Fibroblast of skin of scalp (primary cell): ENCODE measurements around the gene ATXN7L3. TPM values are rescaled to one million over a fixed set of nuclear protein-coding genes. Genes with fewer than 3 reads are reported as not detected.
A peak's percentile ranks its signal among the peaks of the same experiment; 100 is the strongest.
"Not testable (repeated sequence)": the region's sequence is repeated elsewhere in the genome, so short reads cannot be mapped to it uniquely, and the experiment has no call there.

Source experiments
- DNase-seq: peaks from one replicate; pipeline ENCODE4 v3.0.0-alpha.2; 2013
- polyA plus RNA-seq, 2 experiments: library from polyadenylated mRNA; unstranded; fragments of 120-200 nt; gene quantifications; one replicate each; pipeline ENCODE4 v1.2.1, GENCODE V29; 2013; ENCODE audit not compliant: insufficient read length in 2 of 2

The ATXN7L3 gene, protein sequence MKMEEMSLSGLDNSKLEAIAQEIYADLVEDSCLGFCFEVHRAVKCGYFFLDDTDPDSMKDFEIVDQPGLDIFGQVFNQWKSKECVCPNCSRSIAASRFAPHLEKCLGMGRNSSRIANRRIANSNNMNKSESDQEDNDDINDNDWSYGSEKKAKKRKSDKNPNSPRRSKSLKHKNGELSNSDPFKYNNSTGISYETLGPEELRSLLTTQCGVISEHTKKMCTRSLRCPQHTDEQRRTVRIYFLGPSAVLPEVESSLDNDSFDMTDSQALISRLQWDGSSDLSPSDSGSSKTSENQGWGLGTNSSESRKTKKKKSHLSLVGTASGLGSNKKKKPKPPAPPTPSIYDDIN
- 55.5 TPM for polyA plus RNA-seq (2013, experiment 1 of 2; ENCODE audit: insufficient read length)
- polyA plus RNA-seq (2013, experiment 2 of 2; ENCODE audit: insufficient read length) = 58.7 TPM

DNA sequence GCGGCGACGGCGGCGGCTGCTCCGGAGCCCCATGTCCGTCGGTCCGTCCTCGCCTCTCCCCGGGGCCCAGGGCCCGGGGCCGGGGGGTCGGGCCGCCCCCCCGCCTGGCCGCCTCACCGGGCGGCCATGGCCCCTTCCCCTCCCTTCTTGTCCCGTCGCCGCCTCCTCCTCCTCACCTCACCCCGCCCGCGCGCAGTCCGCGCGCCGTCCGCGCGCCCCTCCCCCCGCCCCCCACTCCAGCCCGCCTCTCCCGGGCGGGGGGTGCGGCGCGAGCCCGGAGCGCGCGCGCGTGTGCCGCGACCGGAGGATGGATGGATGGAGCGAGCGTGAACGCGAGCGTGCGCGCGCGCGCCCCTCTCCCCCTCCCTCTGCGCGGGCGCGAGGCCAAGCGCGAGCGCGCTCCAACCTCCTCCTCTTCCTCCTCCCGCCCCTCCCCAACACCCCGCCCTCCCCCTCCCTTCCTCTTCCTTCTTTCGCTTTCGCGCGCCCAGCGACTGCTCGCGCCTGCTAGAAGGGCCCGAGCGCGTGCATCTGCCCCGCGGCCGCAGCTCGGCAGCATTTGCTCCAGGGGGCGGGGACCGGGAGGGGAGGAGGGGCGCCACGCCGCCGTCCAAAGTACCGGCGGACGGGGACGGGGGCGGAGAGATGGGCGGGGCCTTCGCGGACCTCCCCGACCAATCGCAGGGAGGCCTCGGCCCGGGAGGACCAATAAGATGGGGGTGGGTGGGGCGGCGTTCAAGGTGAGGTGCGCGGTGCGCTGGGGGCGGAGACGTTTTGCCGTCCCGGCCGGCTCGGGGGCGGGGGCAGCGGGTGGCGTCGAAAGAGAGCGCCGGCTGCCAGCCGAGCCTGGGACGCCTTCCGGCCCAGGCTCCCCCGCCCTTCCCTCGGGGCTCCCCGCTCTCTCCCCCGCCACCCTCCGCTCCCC, at the start of gene ATXN7L3:
ATXN7L3 (minus strand) TSS at position 332 of the 925 bp plus-strand sequence. CDS start 1,814 bp downstream, outside the sequence.
- DNase-seq = peak; percentile 99

DNA sequence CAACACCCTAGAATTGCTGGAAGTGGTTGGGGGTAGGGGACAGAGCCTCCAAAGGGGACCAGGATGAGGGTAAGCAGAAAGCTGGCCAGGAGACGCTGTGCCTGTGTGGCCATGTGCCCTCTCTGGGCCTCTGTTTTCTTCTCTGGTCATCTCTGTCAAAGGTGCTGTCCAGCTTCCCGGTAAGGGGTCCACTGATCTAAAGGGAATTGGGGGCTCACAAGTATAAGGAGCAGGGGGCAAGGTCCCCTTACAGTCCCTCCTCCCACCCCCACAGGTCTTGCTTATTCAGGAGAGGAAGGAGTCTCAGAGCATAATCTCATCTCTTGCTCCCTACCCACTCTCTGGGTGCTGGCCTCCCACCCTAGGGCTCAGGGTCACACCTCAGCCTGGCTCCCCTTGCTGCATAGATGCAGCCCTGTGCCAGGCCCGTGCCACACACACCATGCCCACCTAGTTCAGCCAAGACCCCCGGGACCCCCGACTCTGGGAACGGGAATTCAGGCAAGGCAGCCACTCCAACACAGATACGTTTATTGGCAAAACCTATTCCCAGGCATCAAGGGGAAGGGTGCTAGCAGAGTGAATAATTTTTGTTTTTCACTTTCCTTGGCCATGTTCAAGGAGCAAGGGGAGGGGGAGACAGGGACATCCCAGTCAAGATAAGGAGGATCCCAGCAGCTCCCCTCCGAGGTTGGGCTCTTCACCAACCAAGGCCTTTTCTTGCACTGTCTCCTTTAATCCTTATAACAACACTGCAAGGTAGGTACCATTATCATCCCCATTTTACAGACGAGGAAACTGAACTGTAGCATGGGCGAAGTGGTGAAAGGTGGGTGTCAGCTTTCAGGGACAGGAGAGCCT, 48.4 kb upstream of the ATXN7L3 start:
- no peak for DNase-seq

- DNase-seq = no peak
Measured at GRCh38 chr17:44247440-44247841, 47.8 kb upstream of the ATXN7L3 start.

DNA sequence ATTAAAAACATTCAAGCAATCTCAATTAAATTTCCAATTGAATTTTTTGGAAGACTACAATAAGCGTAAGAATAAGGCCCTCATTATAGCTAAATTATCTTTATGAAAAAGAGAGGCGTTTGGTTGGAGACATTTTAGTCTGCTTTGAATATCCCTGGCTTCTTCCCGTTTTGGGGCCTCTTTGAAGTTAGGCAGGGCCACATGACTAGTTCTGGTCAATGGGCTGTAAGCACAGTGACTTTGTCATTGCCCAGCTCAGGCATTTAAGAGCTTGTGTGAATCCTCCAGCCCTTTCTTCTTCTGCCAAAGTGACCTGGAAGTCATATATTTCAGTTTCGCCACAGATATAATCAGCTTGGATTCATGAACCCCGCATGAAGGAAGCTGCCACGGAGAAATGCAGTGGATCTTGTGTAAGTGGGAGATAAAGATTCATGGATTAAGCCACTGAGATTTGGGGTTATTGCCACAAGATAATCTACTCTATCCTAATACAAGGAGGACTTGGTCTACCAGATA, 41.5 kb upstream of the ATXN7L3 start:
- DNase-seq = no peak

- DNase-seq = not testable (repeated sequence)
Measured at GRCh38 chr17:44237886-44238285, 38.2 kb upstream of the ATXN7L3 start.

DNA sequence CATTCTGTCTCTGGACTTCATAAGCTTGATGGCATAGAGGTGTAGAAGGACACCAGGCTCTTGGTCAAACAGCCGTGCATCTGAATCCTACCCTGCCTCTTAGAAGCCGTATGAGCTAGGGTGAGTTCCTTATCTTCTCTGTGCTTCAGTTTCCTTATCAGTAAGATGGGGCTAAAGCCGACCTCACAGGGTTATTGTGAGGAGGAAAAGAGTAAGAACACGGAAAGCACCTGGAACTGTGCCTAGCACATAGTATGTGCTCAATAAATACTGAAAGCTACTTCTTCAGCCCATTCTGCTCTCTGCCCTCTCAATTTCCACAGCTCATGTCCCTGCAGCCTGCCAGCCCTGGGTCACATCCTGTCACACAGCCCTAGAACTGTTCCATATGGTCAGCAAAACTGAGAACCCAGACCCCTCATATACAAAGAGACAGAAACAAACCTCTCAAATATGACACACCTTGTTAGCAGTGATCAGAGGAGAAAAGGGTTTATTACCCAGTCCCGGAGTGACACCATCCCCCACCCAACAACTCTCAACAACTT, 36.8 kb upstream of the ATXN7L3 start:
- DNase-seq = no peak

DNA sequence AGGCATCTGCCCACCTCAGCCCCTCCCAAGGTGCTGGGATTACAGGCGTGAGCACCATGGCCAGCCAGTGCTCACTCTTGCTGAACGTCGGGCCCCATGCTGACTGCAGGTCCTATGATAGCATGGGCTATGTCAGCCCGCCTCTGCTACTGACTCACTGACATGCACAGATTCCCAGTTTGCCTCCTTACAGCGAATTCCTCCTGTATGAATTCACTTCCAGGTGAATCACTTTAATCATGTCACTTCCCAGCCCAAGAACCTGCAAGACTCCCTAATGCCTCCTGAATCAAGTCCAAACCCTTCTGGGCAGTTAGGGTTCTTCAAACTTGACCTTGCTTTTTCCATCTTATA, 35.9 kb upstream of the ATXN7L3 start:
- no peak for DNase-seq

- DNase-seq = no peak
Measured at GRCh38 chr17:44233582-44233981, 33.9 kb upstream of the ATXN7L3 start.

- DNase-seq = no peak
Measured at GRCh38 chr17:44232061-44232460, 32.4 kb upstream of the ATXN7L3 start.

DNA sequence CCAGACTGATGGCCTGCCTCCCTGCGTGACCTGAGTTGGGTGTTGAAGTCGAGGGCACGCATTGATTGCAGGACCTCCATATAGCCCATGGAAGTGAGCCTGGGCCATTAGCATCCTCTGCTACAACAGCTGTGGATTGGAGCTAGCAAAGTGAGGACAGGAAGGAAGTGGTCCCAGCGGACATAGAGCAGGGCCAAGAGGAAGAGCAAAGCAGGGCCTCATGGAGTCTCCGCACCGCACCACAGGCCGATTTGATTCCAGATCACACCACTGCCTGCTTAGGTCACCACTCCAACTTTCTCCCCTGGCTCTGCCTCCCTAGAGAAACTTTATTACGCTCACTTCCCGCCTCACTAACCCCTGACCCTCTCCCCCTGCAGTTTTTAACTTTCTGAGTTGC, 30.5 kb upstream of the ATXN7L3 start:
- no peak for DNase-seq

- no peak for DNase-seq
Measured at GRCh38 chr17:44229090-44229489, 29.4 kb upstream of the ATXN7L3 start.

GRCh38 chr17:44223541-44224071, 23.9 kb upstream of the ATXN7L3 start:
- DNase-seq = peak; percentile 20

- peak; percentile 89 for DNase-seq
Measured at GRCh38 chr17:44222112-44222869, 22.6 kb upstream of the ATXN7L3 start.

DNA sequence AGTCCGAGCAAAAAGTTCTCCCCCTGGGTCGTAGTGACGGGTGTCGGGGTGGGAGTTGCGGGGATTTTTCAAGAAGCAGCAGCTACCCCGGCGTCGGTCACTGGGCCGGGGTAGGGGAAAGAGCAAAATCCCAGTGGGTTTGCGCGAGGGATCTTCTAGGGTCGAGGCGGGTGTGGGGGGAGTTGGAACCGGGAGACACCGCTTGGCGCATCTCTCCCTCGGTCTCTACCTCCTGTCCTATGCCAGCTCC, 22.1 kb upstream of the ATXN7L3 start:
- DNase-seq = no peak

DNA sequence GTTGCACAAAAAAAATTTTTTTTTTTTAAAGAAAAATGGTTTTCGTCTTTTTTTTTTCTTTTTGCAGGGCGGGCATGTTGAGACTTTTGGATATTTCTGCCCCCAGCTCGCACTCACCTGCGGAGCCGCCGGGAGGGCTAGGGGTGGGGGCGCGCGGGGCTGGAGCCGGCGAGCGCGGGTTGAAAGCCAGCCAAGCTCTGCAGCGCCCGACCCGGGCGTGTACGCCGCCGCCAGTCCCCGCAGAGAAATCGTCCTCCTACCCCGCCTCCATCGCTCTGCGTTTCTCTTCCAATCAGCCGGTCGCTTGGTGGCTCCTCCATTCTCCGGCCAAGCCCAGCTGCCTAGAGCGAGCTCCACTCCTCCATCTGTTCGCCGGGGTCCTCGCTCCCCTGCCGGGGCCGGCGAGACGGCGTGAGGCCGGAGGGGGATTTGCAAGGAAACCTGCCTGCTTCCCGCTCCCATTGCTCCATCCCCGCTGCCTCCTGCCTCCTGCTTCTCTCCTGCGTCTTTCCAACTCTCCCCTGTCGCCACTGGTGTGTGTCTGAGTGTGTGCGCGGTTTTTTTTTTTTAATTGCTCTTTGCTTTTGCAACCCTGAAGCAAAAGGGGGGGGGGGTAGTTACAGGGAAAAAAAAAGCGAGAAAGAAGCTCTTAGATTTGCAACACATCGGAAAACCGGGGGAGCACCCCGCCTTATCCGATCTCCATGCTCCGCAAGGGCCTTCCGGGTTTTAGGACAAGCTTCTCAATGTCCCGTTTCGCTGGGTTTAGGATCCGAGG, 21.6 kb upstream of the ATXN7L3 start:
- DNase-seq = peak; percentile 78

- DNase-seq = peak; percentile 55
Measured at GRCh38 chr17:44220213-44221083, 20.8 kb upstream of the ATXN7L3 start.

DNA sequence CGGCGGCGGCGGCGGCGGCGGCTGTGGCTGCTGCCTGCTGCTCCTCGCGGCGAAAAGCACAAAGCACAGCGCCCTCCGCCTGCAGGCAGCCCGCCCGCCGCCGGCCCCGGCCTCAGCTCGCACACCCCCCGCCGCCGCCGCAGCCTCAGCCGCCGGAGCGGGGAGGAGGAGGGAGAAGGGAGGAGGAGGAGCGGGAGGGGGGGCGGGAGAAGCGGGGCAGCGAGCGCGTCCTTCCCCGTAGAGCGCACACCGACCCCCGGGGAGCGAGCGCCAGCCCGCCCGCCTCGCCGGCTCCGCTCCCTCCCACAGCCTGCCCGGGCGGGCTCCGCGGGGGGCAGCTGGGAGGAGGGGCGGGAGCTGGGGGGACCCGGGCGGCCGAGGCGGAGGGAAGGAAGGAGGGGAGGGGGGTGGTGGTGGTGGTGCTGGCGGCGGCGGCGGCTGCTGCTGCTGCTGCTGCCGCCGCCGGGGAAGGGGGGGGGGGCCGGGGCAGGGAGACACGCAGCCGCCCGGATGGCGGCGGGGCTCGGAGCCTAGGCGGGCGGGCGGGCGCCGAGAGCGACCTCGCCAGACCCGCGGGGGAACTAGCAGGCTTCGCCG, 20.0 kb upstream of the ATXN7L3 start, which contains the start of gene UBTF:
UBTF (minus strand) TSS at position 60 of the 597 bp plus-strand sequence. CDS start 1,446 bp downstream, outside the sequence.
- peak; percentile 88 for DNase-seq

- DNase-seq = peak; percentile 81
Measured at GRCh38 chr17:44219108-44219615, 19.5 kb upstream of the ATXN7L3 start.
